ENCODE measurements around the gene CAV3.

The CAV3 gene

DNA sequence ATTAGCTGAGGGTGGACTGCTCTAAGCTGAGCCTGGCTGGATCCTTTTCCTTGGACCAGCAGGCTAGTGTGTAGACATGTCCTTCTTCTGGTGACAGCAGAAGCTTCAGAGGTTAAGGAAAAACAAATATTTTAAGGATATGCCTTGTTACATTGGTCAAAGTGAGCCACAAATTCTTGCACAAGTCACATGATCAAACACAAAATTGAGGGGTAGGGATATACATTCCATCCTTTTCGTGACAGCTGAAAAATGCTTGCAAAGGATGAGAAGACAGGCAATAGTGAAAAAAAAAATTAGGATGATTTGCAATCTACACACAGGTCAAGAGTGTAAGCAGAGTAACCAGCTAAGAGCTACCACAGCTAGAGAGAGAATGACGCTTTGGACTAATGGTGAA lies 56.9 kb downstream of the CAV3 start:
- no peak for DNase-seq (ENCODE audit: low read depth)
- no peak for TF ChIP-seq CTCF (IDR thresholded peaks at IDR 0.05; ENCODE audit: insufficient read depth, low read depth, low read length, missing control alignments)

DNA sequence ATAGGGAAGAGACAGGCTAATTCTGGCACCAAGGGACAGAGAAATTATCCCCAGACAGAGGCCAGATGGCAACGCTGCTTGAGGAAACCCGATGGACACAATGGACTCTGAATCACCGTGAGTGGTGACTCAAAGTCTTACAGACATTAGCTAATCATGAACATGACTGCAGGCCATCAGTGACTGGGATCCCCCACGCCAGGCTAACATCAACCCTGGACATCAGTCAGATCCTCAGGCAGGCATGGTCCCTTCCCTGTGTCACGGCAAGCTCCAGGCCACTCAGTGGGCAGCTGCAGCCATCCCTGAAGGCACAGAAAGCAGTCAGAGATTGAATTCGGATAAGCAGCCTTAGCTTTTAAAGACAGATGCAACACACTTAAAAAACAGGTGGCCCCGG lies 59.6 kb downstream of the CAV3 start:
- no peak for DNase-seq (ENCODE audit: low read depth)
- TF ChIP-seq CTCF (IDR thresholded peaks at IDR 0.05; ENCODE audit: insufficient read depth, low read depth, low read length, missing control alignments) = no peak
- no peak overlapping the region for H3K4me3 ChIP-seq (ENCODE audit: low read depth, low read length)

More for the DNA sequence above, 56.9 kb downstream of the CAV3 start:
- no peak overlapping the region for H3K4me3 ChIP-seq (ENCODE audit: low read depth, low read length)

GRCh38 chr3:8794247-8794646 lies 60.6 kb downstream of the CAV3 start:
- no peak overlapping the region for H3K4me3 ChIP-seq (ENCODE audit: low read depth, low read length)
- DNase-seq (ENCODE audit: low read depth) = no peak
- TF ChIP-seq CTCF (IDR thresholded peaks at IDR 0.05; ENCODE audit: insufficient read depth, low read depth, low read length, missing control alignments) = no peak
